Activated CD8-positive, alpha-beta memory T cell treated with anti-CD3 and anti-CD28 coated beads for 24 hours (primary cell): ENCODE data around the gene DCLRE1B.
"Not testable (repeated sequence)": the region's sequence is repeated elsewhere in the genome, so short reads cannot be mapped to it uniquely, and the experiment has no call there.

ENCODE experiments used
- DNase-seq: peaks from one replicate; pipeline ENCODE4 v3.0.0-alpha.2; 2020

DCLRE1B gene

DNA sequence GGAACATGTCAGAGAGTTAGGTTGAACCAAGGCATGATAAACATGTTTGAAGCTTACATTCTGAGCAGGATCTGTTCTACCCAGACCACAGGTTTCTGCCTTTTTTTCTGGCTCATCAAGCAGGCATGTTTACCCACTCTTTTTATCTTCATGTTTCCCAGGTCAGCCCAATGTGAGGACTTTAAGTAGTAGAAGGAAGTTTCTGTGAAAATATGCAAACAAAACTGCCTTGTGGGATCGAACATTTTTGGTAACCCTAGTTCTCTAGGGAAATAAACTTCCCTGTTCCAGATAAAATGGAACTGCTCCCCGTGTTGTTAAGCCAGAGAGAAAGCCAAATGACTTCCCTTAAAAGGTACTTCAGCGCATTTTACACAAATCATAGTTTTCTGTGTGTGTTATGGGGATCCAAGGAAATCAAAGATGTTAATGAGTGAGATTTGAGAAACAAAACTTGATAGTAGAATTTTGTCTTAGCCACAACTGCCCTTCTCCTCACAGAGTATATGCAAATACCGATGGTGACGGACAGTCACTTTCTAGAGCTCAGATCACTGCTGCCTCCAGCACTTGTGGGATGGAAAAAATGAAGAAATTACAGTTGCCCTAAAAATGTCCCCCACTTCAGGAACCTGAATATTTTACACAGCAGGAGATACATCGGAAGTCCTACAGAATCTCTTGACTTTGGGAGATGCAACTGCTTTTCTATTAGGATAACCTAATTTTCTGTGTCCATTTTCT lies 23.2 kb downstream of the DCLRE1B start:
- no peak for DNase-seq

GRCh38 chr1:113928941-113929749 lies 24.0 kb downstream of the DCLRE1B start, which contains the start of gene HIPK1:
TSS of gene HIPK1 (plus strand) at chr1:113929324.
- peak; percentile 97 for DNase-seq

DNA sequence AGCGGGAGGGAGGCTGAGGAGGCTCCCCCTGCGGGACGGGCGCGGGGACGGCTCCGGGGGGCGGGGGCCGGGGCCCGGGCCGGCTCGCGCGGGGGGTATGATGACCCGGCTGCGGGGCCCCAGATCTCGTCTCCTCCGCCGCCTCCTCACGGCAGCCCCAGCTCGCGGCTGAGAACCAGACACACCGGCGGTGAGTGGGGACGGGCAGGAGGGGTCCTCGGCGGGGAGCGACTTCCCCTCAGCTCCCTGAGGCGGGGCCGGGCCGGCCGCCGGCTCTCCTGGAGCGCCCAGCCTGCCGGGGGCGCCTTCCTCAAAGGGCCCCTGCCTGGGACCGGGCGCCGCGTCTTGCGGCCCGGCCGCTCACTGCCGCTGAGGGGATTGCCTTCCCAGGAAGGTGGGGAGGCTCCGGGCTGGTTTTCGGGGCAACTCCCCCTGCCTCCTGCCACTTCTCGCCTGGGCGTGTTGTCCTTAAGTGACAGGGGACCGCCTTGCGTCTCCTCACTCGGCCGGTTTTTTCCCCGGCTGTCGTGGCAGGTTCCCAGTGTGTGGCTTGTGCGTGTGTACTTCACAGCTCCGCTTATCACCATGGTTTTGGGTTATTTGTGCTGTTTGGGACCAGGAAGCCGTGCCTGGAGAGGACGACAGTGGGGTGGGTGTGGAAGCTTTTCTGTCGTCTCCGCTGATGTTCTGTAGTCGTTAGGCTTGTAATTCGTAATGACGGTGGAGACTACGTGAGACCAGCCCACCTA lies 24.8 kb downstream of the DCLRE1B start:
- peak; percentile 83 for DNase-seq

DNA sequence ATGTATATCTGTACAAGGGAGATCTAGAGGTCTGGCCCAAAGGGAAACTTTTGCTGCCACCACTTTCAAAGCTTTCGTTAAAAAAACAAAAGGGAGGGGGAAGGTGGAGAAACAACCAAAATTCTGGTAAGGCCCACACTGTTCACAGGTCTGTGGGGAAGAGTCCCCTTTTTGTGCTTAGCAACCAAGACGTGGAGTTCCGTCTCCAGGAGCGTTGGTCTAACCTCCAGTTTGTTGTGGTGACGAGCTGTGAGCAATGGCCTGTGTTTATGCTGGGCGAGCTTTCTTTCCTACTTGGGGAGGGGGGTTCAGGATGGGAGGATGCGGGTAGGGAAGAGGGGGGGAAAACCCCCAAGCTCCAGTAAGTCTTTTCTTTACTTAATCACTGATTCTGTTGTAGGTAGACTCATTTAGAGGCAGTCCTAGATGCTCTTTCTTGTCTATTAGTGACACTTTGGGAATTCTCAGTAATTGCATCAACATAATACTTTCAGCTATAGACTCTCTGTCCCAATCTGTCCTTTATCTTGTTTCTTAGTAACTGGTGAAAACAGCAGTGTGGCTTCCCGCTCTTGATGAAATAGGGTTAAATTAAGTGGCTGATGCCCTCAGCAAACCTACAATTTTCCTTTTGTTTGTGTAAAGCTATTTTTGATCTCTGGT lies 25.5 kb downstream of the DCLRE1B start:
- peak; percentile 73 for DNase-seq

- DNase-seq: no peak
These were observed 26.3 kb downstream of the DCLRE1B start for GRCh38 chr1:113931451-113931851.

DNA sequence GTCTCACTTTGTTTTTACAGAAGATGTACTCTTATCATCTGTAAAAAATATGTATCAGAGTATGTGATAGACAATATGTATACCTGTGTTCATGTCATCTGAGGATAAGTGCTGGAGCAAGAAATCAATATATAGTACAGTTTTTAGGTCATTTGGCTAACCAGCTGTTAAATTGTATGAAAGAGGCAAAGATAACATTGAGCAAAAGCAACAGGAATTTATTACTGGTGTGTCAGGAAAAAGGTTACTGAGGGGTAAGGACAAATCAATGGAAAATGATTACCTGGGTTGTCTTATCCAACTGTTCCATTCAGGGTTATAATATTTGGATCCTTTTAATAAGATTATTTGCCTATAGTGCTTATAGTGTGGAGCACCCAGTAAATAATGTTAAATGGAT lies 28.9 kb downstream of the DCLRE1B start:
- no peak for DNase-seq

GRCh38 chr1:113934511-113935055 lies 29.5 kb downstream of the DCLRE1B start:
- no peak for DNase-seq

- no peak for DNase-seq
These were observed 30.1 kb downstream of the DCLRE1B start for GRCh38 chr1:113935176-113935575.

- DNase-seq: no peak
These were observed 30.8 kb downstream of the DCLRE1B start for GRCh38 chr1:113935970-113936369.

- no peak for DNase-seq
These were observed 32.0 kb downstream of the DCLRE1B start for GRCh38 chr1:113937146-113937545.

DNA sequence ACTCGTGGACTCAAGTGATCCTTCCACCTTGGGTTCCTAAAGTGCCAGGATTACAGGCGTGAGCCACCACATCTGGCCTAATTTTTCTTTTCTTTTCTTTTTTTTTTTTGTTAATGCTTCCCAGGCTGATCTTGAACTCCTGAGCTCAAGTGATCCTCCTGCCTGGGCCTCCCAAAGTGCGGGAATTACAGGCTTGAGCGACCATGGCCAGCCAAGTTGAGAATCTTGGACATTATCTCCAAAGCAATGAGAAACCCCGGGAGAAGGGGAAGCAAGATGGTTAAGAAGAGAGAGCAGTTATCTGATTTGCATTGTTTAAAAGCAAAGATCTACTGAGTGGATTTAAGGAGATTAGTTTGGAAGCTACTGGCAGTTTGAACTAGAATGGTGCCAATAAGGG lies 33.1 kb downstream of the DCLRE1B start:
- no peak for DNase-seq

- DNase-seq: peak; percentile 74
These were observed 35.5 kb downstream of the DCLRE1B start for GRCh38 chr1:113940365-113941244.

DNA sequence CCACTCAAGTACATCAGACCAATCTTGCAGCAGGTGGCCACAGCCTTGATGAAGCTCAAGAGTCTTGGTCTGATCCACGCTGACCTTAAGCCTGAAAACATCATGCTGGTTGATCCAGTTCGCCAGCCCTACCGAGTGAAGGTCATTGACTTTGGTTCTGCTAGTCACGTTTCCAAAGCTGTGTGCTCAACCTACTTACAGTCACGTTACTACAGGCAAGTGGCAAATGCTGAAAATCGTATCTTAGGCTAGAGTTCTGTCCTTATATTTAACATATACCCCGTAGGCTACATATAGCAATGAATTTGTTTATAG lies 36.1 kb downstream of the DCLRE1B start:
- DNase-seq: no peak

- no peak for DNase-seq
These were observed 37.4 kb downstream of the DCLRE1B start for GRCh38 chr1:113942527-113942926.

GRCh38 chr1:113943028-113943811 lies 38.1 kb downstream of the DCLRE1B start:
- DNase-seq: no peak

GRCh38 chr1:113945329-113945728 lies 40.2 kb downstream of the DCLRE1B start:
- no peak for DNase-seq

DNA sequence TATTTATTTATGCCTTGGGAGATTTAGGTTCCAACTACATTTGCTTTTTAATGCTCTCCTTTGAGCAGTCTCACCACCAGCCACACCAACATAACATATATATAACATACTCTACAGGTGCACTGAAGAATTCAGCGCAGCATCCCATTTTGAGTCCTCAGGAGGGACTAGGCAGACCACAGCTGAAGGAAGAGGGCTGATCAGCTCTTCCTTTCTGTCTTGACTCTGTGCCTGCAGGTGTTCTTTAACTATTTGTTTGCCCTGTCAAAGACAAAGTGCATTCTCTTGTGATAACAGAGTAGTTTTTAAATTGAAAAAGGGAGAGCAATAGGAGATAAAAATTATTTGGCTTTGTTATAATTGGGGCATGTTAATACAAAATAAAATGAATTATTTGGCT lies 41.0 kb downstream of the DCLRE1B start:
- no peak for DNase-seq

GRCh38 chr1:113946678-113947387 lies 41.7 kb downstream of the DCLRE1B start:
- no peak for DNase-seq

GRCh38 chr1:113947388-113948107 lies 42.4 kb downstream of the DCLRE1B start:
- no peak for DNase-seq

DNA sequence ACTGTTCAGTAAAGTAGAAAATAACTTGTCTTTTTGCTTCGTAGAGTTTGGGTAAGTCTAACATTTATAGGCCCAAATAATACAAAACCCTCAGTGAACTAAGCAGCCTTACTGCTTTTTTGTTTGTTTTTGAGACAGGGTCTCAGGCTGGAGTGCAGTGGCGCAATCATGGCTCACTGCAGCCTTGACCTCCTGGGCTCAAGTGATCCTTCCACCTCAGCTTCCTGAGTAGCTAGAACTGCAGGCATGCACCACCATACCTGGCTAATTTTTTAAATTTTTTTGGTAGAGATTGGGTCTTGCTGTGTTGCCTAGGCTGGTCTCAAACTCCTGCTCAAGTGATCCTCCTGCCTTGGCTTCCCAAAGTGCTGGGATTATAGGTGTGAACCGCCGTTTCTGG lies 43.0 kb downstream of the DCLRE1B start:
- DNase-seq: not testable (repeated sequence)
